ENCODE results near the gene KIF4A. TPM values are rescaled to one million over a fixed set of nuclear protein-coding genes. Genes with fewer than 3 reads are reported as not detected.

The KIF4A gene
- total and polyA plus RNA-seq, 10 of the 15 experiments (the other 5 are each of a cell fraction or from before 2014, with no cell fraction given): 10.8 to 28.8 (median 22.5) TPM

DNA sequence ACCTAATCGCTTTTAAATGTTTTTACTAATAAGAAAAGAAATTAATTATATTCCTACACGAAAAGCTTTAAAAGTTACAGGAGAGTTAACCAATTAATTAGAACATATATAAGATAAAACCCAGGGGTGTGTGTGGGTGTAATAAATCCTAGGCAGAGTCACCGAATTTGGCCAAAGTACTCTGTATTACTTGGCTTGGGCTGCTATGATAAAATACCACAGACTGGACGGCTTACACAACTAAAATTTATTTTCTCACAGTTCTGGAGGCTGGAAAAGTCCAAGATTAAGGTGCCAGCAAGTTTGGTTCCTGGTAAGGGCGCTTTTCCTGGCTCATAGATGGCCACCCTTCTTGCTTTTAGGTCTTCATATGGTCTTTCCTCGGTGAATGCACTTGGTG is 45.0 kb upstream of the KIF4A start:
- 26% methylated on average over 6 of the region's 6 CpGs for WGBS (ENCODE audit: insufficient coverage, insufficient replicate concordance, low lambda C conversion rate, missing lambda C conversion rate)
- no peak overlapping the region for H3K4me2 ChIP-seq (ENCODE audit: control insufficient read depth, insufficient read depth)
- no peak overlapping the region for H3K9ac ChIP-seq (ENCODE audit: control insufficient read depth, insufficient read depth, low read length)
- TF ChIP-seq YY1 (IDR thresholded peaks at IDR 0.05; ENCODE audit: low read depth, low read length): no peak
- no peaks in the 10 kb centered on the region for H4K20me1 ChIP-seq (ENCODE audit: control insufficient read depth, insufficient read depth)
- no peaks in the 10 kb centered on the region for H3K9me3 ChIP-seq (replicated peaks; ENCODE audit: control insufficient read depth, insufficient read depth, low read length)
- RAD21 ChIA-PET (ENCODE audit: unreplicated experiment): no interaction called here
- ATAC-seq (no peak), DNase-seq (ENCODE audit: low read depth, low spot score) (no peak), FAIRE-seq (no peak)
- no peaks in the 10 kb centered on the region for H3K27me3 ChIP-seq (replicated peaks in 1 of 2; ENCODE audit: control insufficient read depth in 2 of 2, insufficient read depth in 2 of 2, low read length in 1 of 2)
- H3K36me3 ChIP-seq (ENCODE audit: control insufficient read depth in 2 of 2, insufficient read depth in 2 of 2, low read length in 1 of 2): no peaks in the 10 kb centered on the region
- in situ Hi-C loops (cut with MboI): no loop called here
- BruUV-seq (replicated peaks): no TSS peak
- no peak overlapping the region for H3K27ac ChIP-seq (ENCODE audit: control insufficient read depth, insufficient read depth)
- CTCF ChIA-PET: interaction anchor here (1.4 kb wide), 1 partner anchor 111 kb away, joined by 3 read pairs; no protein-coding TSS in a partner anchor
- no peak overlapping the region for H3K4me3 ChIP-seq
- SMC1A ChIA-PET (ENCODE audit: uncharacterized antibody, unreplicated experiment): interaction anchor here (0.6 kb wide), 1 partner anchor 42 kb away, joined by 3 read pairs; no protein-coding TSS in a partner anchor
- no peaks in the 10 kb centered on the region for H3K79me2 ChIP-seq (ENCODE audit: control insufficient read depth, insufficient read depth, low read length)
- POLR2A ChIA-PET: interaction anchor here (0.7 kb wide), 1 partner anchor 111 kb away, joined by 3 read pairs; no protein-coding TSS in a partner anchor
- H2AFZ ChIP-seq (ENCODE audit: control insufficient read depth, low read depth, low read length): no peak overlapping the region
- no peaks in the 10 kb centered on the region for H3K4me1 ChIP-seq (ENCODE audit: control insufficient read depth, insufficient read depth, low read length)
- intact Hi-C loops (cut with micrococcal nuclease; ENCODE audit: unreplicated experiment): no loop called here

GRCh38 chrX:70247252-70247651 is 42.7 kb upstream of the KIF4A start:
- Histone ChIP-seq H3K79me2 (ENCODE audit: control insufficient read depth, insufficient read depth, low read length) (no peaks in the 10 kb centered on the region), H3K9me3 (replicated peaks; ENCODE audit: control insufficient read depth, insufficient read depth, low read length) (no peaks in the 10 kb centered on the region), H2AFZ (ENCODE audit: control insufficient read depth, low read depth, low read length) (no peak overlapping the region), H3K9ac (ENCODE audit: control insufficient read depth, insufficient read depth, low read length) (no peak overlapping the region), H4K20me1 (ENCODE audit: control insufficient read depth, insufficient read depth) (no peaks in the 10 kb centered on the region), H3K36me3 (ENCODE audit: control insufficient read depth in 2 of 2, insufficient read depth in 2 of 2, low read length in 1 of 2) (no peaks in the 10 kb centered on the region), H3K4me3 (no peak overlapping the region), H3K4me1 (ENCODE audit: control insufficient read depth, insufficient read depth, low read length) (no peaks in the 10 kb centered on the region), H3K27ac (ENCODE audit: control insufficient read depth, insufficient read depth) (no peak overlapping the region), H3K4me2 (ENCODE audit: control insufficient read depth, insufficient read depth) (no peak overlapping the region), H3K27me3 (replicated peaks in 1 of 2; ENCODE audit: control insufficient read depth in 2 of 2, insufficient read depth in 2 of 2, low read length in 1 of 2) (no peaks in the 10 kb centered on the region)
- ChIA-PET POLR2A (no interaction called here), CTCF (no interaction called here), SMC1A (ENCODE audit: uncharacterized antibody, unreplicated experiment) (no interaction called here), RAD21 (ENCODE audit: unreplicated experiment) (no interaction called here)
- intact Hi-C loops (cut with micrococcal nuclease; ENCODE audit: unreplicated experiment) (no loop called here), in situ Hi-C loops (cut with MboI) (no loop called here)
- WGBS (ENCODE audit: insufficient coverage, insufficient replicate concordance, low lambda C conversion rate, missing lambda C conversion rate): 100% methylated on average over 1 of the region's 2 CpGs
- DNase-seq (ENCODE audit: low read depth, low spot score) (no peak), ATAC-seq (no peak), FAIRE-seq (no peak)
- no TSS peak for BruUV-seq (replicated peaks)
- TF ChIP-seq RAD51 (IDR thresholded peaks at IDR 0.05) (no peak), FOS (IDR thresholded peaks at IDR 0.05; ENCODE audit: borderline replicate concordance, extremely low read depth, insufficient read length) (no peak), ETV6 (conservative IDR thresholded peaks at IDR 0.05 in 1 of 2, IDR thresholded peaks at IDR 0.05 in 1 of 2; ENCODE audit: borderline replicate concordance in 1 of 2, low read depth in 1 of 2) (no peak), E2F4 (IDR thresholded peaks at IDR 0.05; ENCODE audit: low read depth, low read length) (no peak), SUZ12 (IDR thresholded peaks at IDR 0.05; ENCODE audit: unreplicated experiment) (no peak), HSF1 (IDR thresholded peaks at IDR 0.05; ENCODE audit: low read depth, low read length) (no peak), SP1 (IDR thresholded peaks at IDR 0.05; ENCODE audit: low read depth, low read length) (no peak), CHD4 (IDR thresholded peaks at IDR 0.05) (no peak)
- TF ChIP-seq, protein P1, sequence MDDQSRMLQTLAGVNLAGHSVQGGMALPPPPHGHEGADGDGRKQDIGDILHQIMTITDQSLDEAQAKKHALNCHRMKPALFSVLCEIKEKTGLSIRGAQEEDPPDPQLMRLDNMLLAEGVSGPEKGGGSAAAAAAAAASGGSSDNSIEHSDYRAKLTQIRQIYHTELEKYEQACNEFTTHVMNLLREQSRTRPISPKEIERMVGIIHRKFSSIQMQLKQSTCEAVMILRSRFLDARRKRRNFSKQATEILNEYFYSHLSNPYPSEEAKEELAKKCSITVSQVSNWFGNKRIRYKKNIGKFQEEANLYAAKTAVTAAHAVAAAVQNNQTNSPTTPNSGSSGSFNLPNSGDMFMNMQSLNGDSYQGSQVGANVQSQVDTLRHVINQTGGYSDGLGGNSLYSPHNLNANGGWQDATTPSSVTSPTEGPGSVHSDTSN (IDR thresholded peaks at IDR 0.05; ENCODE audit: insufficient replicate concordance, low read depth, low read length): no peak
- TF ChIP-seq, protein P2, sequence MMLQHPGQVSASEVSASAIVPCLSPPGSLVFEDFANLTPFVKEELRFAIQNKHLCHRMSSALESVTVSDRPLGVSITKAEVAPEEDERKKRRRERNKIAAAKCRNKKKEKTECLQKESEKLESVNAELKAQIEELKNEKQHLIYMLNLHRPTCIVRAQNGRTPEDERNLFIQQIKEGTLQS (IDR thresholded peaks at IDR 0.05; ENCODE audit: borderline replicate concordance, extremely low read depth, low read depth, low read length): no peak
- TF ChIP-seq, protein P3, sequence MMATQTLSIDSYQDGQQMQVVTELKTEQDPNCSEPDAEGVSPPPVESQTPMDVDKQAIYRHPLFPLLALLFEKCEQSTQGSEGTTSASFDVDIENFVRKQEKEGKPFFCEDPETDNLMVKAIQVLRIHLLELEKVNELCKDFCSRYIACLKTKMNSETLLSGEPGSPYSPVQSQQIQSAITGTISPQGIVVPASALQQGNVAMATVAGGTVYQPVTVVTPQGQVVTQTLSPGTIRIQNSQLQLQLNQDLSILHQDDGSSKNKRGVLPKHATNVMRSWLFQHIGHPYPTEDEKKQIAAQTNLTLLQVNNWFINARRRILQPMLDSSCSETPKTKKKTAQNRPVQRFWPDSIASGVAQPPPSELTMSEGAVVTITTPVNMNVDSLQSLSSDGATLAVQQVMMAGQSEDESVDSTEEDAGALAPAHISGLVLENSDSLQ (IDR thresholded peaks at IDR 0.05): no peak

All from GM12878 (cell line).